Fibroblast of lung (primary cell): Measurements from ENCODE around the gene UBAC1.

Experiments
- EZH2 ChIP-seq: IDR thresholded peaks from 2 replicates; pipeline ENCODE4 v1.5.1; 2012; ENCODE audit warnings: low read length, control low read depth, mild to moderate bottlenecking; ENCODE audit errors: missing control alignments
- TF ChIP-seq, protein P1 (sequence below), 2 donors: IDR thresholded peaks in 1 of 2; conservative IDR thresholded peaks in 1 of 2; 1 replicate in 1 of 2; 2 replicates in 1 of 2; pipeline ENCODE4 v1.5.1; 2011 to 2012; ENCODE audit warnings: low read length in 2 of 2, control low read depth in 1 of 2, inconsistent platforms in 1 of 2, low read depth in 1 of 2, mild to moderate bottlenecking in 1 of 2

GRCh38 chr9:135896626-135897025, 64.5 kb downstream of the UBAC1 start:
- TF ChIP-seq, protein P1, sequence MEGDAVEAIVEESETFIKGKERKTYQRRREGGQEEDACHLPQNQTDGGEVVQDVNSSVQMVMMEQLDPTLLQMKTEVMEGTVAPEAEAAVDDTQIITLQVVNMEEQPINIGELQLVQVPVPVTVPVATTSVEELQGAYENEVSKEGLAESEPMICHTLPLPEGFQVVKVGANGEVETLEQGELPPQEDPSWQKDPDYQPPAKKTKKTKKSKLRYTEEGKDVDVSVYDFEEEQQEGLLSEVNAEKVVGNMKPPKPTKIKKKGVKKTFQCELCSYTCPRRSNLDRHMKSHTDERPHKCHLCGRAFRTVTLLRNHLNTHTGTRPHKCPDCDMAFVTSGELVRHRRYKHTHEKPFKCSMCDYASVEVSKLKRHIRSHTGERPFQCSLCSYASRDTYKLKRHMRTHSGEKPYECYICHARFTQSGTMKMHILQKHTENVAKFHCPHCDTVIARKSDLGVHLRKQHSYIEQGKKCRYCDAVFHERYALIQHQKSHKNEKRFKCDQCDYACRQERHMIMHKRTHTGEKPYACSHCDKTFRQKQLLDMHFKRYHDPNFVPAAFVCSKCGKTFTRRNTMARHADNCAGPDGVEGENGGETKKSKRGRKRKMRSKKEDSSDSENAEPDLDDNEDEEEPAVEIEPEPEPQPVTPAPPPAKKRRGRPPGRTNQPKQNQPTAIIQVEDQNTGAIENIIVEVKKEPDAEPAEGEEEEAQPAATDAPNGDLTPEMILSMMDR (conservative IDR thresholded peaks at IDR 0.05 in 1 of 2, IDR thresholded peaks at IDR 0.05 in 1 of 2; ENCODE audit: low read depth in 1 of 2, low read length in 2 of 2) = no peak
- no peak for TF ChIP-seq EZH2
